Sigmoid colon (tissue), 7 donors: ENCODE measurements around the gene YBX3. TPM values are rescaled to one million over a fixed set of nuclear protein-coding genes. Genes with fewer than 3 reads are reported as not detected.
A peak's percentile ranks its signal among the peaks of the same experiment; 100 is the strongest.

Source experiments
- DNase-seq: peaks from one replicate; pipeline ENCODE4 v3.0.0-alpha.2; 2019
- H3K27ac ChIP-seq, 4 donors: fragments of 200-600 bp; sonication (generic); one replicate each; pipeline ENCODE4 v1.5.1; 2016 to 2019; ENCODE audit warnings: mild to moderate bottlenecking in 1 of 4
- H3K27me3 ChIP-seq, 3 donors: fragments of 200-600 bp; sonication (generic); one replicate each; pipeline ENCODE4 v1.5.1; 2019; ENCODE audit warnings: mild to moderate bottlenecking in 1 of 3
- H3K36me3 ChIP-seq, 4 donors: fragments of 200-600 bp; sonication (generic); one replicate each; pipeline ENCODE4 v1.5.1; 2016 to 2019
- H3K4me1 ChIP-seq, 4 donors: fragments of 200-600 bp; sonication (generic); one replicate each; pipeline ENCODE4 v1.5.1; 2017 to 2019
- H3K4me3 ChIP-seq, 4 donors: fragments of 200-600 bp; sonication (generic); one replicate each; pipeline ENCODE4 v1.5.1; 2017 to 2019; ENCODE audit warnings: mild to moderate bottlenecking in 2 of 4, moderate library complexity in 1 of 4
- H3K9me3 ChIP-seq, 4 donors: fragments of 200-600 bp in 3 of 4; sonication (generic) in 3 of 4; one replicate each; pipeline versions ENCODE4 v1.5.1 to v1.6.1; 2013 to 2019
- CTCF ChIP-seq, 4 experiments: fragments of 450-650 bp in 3 of 4; fragments of 200-600 bp in 1 of 4; IDR thresholded peaks; one replicate each; pipeline ENCODE4 v1.5.1; 2016 to 2019; ENCODE audit warnings: antibody characterized with exemption in 4 of 4, mild to moderate bottlenecking in 3 of 4, moderate library complexity in 2 of 4
- EP300 ChIP-seq, 4 donors: sonication (generic); formaldehyde crosslinking; IDR thresholded peaks; one replicate each; pipeline ENCODE4 v1.6.1; 2017; ENCODE audit warnings: antibody characterized with exemption in 4 of 4
- POLR2A ChIP-seq, 2 donors: fragments of 450-650 bp; IDR thresholded peaks; one replicate each; pipeline ENCODE4 v1.6.1; 2016; ENCODE audit warnings: antibody characterized with exemption in 2 of 2, mild to moderate bottlenecking in 2 of 2, moderate library complexity in 2 of 2
- POLR2AphosphoS5 ChIP-seq, 4 donors: sonication (generic); formaldehyde crosslinking; IDR thresholded peaks; one replicate each; pipeline ENCODE4 v1.6.1; 2017; ENCODE audit warnings: antibody characterized with exemption in 4 of 4
- WGBS, 2 donors: extraction: QIAGEN DNeasy Blood & Tissue Kit; methylation state at CpG; one replicate each; pipeline ENCODE4 v1.1.7; 2013; 5-methylcytosine and 5-hydroxymethylcytosine counted together
- intact Hi-C: fragments of 100-400 bp; cut with DNase I; formaldehyde crosslinking; loops from one replicate; pipeline ENCODE4 v1.15.1; 2023
- polyA plus RNA-seq, 3 donors: library from polyadenylated mRNA; stranded (reverse); fragments of 200-250 nt; gene quantifications; one replicate each; pipeline ENCODE4 v1.2.3, GENCODE V29; 2013
- total RNA-seq, 4 donors: library from RNA; depleted of rRNA; stranded (reverse); fragments of >200 nt; gene quantifications; one replicate each; pipeline ENCODE4 v1.1.0, GENCODE V29; 2016
- donor health status: healthy with polysubstance abuse.
- donor health status: Bipolar disorder and iron deficiency.
- donor health status: healthy.

The YBX3 gene
- total and polyA plus RNA-seq, 7 donors, result 81.8 to 596 (median 281) TPM

GRCh38 chr12:10689146-10689545 lies 34.0 kb downstream of the YBX3 start:
- H3K4me1 ChIP-seq, result no peaks in the 10 kb centered on the region
- peaks cover 0 to 7% (median 0%) of the 10 kb centered on the region in 4 donors for H3K36me3 ChIP-seq
- no peak overlapping the region for H3K4me3 ChIP-seq
- no peaks in the 10 kb centered on the region for H3K27me3 ChIP-seq
- H3K27ac ChIP-seq, result no peak overlapping the region
- no peaks in the 10 kb centered on the region for H3K9me3 ChIP-seq
- WGBS, 2 donors, result 92 to 96% methylated on average over 2 of the region's 2 CpGs
- no peak for DNase-seq
- TF ChIP-seq CTCF (IDR thresholded peaks at IDR 0.05) (no peak), POLR2AphosphoS5 (IDR thresholded peaks at IDR 0.05) (no peak), EP300 (IDR thresholded peaks at IDR 0.05) (no peak), POLR2A (IDR thresholded peaks at IDR 0.05) (no peak)
- intact Hi-C loops, result no loop called here

GRCh38 chr12:10688042-10688441 lies 35.1 kb downstream of the YBX3 start:
- Histone ChIP-seq H3K9me3 (no peaks in the 10 kb centered on the region), H3K4me3 (no peak overlapping the region), H3K27me3 (no peaks in the 10 kb centered on the region), H3K36me3 (no peaks in the 10 kb centered on the region), H3K4me1 (no peaks in the 10 kb centered on the region), H3K27ac (no peak overlapping the region)
- WGBS, 2 donors, result 100% methylated on average over 1 of the region's 1 CpG
- TF ChIP-seq POLR2A (IDR thresholded peaks at IDR 0.05), result no peak
- TF ChIP-seq EP300 (IDR thresholded peaks at IDR 0.05), result no peak
- TF ChIP-seq CTCF (IDR thresholded peaks at IDR 0.05), result no peak
- TF ChIP-seq POLR2AphosphoS5 (IDR thresholded peaks at IDR 0.05), result no peak
- intact Hi-C loops, result no loop called here
- DNase-seq, result no peak

GRCh38 chr12:10673659-10674384 lies 49.3 kb downstream of the YBX3 start, which contains the start of gene STYK1:
Gene STYK1 (minus strand): TSS chr12:10674052. CDS start chr12:10634618, 39,434 bp downstream.
- peaks cover 0 to 12% (median 11%) of the 10 kb centered on the region in 4 donors for H3K4me1 ChIP-seq
- H3K27ac ChIP-seq, result no peak within 1 kb of the TSS
- H3K27me3 ChIP-seq, result peaks cover 0 to 30% (median 4%) of the 10 kb centered on the region in 3 donors
- no peaks in the 10 kb centered on the region for H3K36me3 ChIP-seq
- TF ChIP-seq EP300 (IDR thresholded peaks at IDR 0.05), result no peak
- TF ChIP-seq POLR2AphosphoS5 (IDR thresholded peaks at IDR 0.05), result peak in 1 of 4 donors; percentile 17
- no peak for TF ChIP-seq POLR2A (IDR thresholded peaks at IDR 0.05)
- TF ChIP-seq CTCF (IDR thresholded peaks at IDR 0.05), result peak in 3 of 4 experiments; percentile 51 to 67 (median 63)
- H3K9me3 ChIP-seq, result no peaks in the 10 kb centered on the region
- whole genome bisulfite sequencing, 2 donors, result 1% methylated on average over 35 of the region's 35 CpGs
- intact Hi-C loops, result no loop called here
- no peak for DNase-seq
- peak within 1 kb of the TSS; percentile 22 to 47 (median 40) for H3K4me3 ChIP-seq

GRCh38 chr12:10672231-10672868 lies 50.8 kb downstream of the YBX3 start:
- no peak overlapping the region for H3K27ac ChIP-seq
- intact Hi-C loops, result no loop called here
- 17 to 69% methylated on average over 15 of the region's 15 CpGs for WGBS, 2 donors

More at GRCh38 chr12:10672231-10672868, 50.8 kb downstream of the YBX3 start:
- no peak for TF ChIP-seq EP300 (IDR thresholded peaks at IDR 0.05)
- no peak for TF ChIP-seq POLR2AphosphoS5 (IDR thresholded peaks at IDR 0.05)
- no peak for TF ChIP-seq POLR2A (IDR thresholded peaks at IDR 0.05)
- no peak for TF ChIP-seq CTCF (IDR thresholded peaks at IDR 0.05)
- peaks cover 0 to 12% (median 11%) of the 10 kb centered on the region in 4 donors for H3K4me1 ChIP-seq
- H3K9me3 ChIP-seq, result no peaks in the 10 kb centered on the region
- peaks cover 0 to 30% (median 4%) of the 10 kb centered on the region in 3 donors for H3K27me3 ChIP-seq
- no peak overlapping the region for H3K4me3 ChIP-seq
- no peaks in the 10 kb centered on the region for H3K36me3 ChIP-seq
- DNase-seq, result no peak
